GM18520 (cell line): ENCODE measurements around the gene PATE3.

ENCODE experiments used
- ATAC-seq: cut with Tn5 transposase; IDR thresholded peaks from one replicate; pipeline ENCODE4 v1.9.1; 2021; ENCODE audit not compliant: unreplicated experiment

Gene PATE3

GRCh38 chr11:125787827-125788226 is at the start of gene PATE3:
PATE3 (plus strand) TSS chr11:125788127; CDS start chr11:125788152, 25 bp downstream.
- no peak for ATAC-seq

DNA sequence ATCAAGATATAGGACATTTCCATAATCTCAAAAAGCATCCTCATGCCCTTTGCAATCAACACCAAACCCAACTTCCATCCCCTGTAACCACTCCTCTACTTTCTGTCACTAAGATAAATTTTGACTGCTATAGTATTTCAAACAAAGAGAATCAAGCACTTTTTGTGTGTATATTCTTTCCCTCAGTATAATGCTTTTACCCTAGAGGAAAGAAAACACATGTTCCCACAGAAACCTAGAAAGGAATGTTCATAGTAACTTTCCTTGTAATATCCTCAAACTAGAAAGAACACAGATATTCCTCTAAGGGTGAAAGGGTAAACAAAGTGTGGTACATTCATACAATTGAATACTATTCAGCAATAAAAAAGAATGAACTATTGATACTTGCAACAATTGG is 47.3 kb upstream of the PATE3 start:
- ATAC-seq, result no peak

- no peak for ATAC-seq
Measured at GRCh38 chr11:125743681-125744080, 44.2 kb upstream of the PATE3 start.

DNA sequence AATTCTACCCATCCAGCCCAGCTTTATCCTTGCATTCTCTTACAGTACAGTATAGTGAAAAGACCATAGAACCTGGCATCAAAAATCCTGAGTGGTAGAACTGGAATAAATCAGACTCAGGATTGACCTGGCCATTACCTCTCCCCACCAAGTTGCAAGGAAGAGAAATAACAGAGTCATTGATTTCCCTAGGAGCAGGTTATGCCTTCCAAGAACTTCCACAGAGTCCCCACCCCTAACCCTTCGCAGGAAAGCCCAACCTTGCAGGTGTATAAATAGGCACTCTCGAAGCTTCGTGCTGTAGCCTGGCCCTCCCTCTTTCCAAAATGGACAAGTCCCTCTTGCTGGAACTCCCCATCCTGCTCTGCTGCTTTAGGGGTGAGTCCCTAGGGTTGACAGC is 41.9 kb upstream of the PATE3 start, which contains the start of gene PATE1:
Gene PATE1, plus strand, starts transcription at position 301 of the 400 bp plus-strand sequence. Its CDS starts 26 bp downstream, at position 327.
- ATAC-seq, result no peak

- ATAC-seq, result no peak
Measured at GRCh38 chr11:125750629-125751028, 37.3 kb upstream of the PATE3 start.

- no peak for ATAC-seq
Measured at GRCh38 chr11:125756050-125756449, 31.9 kb upstream of the PATE3 start.

GRCh38 chr11:125762445-125762844 is 25.5 kb upstream of the PATE3 start:
- ATAC-seq, result no peak

GRCh38 chr11:125763483-125763882 is 24.4 kb upstream of the PATE3 start:
- no peak for ATAC-seq

DNA sequence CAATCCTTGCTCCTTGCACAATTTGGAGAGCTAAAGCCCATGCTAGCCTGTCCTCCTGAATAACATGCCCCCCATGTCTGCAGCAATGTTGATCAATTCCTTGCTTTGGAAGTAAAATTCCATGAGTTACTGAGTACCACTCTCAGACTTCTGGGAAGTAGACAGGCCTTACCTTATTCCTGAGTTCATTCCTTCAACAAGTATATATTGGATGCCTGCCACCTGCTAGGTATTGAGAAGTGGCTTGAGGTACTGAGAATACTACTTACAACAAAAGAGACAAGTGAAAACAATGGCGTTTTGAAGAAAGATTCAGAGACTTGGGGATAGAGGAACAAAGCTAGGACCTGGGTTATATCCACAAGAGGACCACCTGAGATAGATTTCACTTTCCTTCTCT is 21.7 kb upstream of the PATE3 start:
- ATAC-seq, result no peak

DNA sequence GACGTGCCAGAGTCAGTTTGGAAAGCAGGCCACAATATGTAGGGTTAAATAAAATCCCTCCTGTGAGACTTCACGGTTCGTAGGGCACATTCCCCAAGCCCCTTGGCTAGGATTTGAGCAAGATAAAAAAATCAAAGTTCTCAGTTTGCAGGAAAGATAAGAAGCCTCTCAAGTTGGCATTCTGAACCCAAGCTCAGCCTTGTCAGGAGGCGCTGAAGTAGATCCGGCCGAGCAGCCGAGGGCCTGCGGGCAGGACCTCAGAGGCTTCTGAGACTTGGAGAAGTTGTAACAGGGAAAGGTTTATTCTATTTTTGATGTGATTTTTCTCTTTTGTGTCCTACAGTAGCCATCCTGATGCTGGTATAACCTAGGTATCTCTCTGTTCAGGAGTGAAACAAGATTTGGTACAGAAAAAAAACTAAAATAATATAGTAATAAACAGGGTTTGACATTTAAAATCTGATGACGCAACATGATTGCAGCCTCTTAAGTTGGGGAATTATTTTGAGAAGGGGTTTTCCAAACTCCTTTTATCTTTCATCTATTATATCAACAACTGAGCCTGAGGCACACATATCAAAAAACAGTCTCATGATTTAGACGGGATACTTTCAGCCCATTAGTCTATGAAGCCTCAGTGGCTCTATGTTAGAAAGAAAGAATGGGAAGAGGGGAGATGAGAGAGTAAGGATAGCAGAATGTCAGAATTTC is 19.4 kb upstream of the PATE3 start:
- ATAC-seq, result no peak

DNA sequence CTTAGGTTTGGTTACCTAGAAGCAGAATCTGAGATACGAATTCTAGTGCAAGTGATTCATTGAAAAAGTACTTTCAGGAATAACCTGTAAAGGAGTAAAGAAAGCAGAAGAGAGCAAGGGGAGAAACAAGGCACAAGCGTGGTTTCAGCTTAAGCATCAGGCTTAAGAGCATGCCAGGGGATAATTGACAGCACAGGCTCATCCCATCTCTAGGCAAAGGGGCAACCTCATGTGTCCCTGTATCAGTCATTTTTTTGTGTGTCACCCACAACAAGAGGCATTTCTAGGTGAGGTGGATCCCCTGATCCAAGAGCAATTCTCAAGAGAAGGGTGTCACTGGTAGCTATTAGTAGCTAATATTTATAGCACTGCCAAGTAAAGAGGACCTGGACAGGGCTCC is 17.3 kb upstream of the PATE3 start:
- no peak for ATAC-seq

- no peak for ATAC-seq
Measured at GRCh38 chr11:125772834-125773505, 15.0 kb upstream of the PATE3 start.

DNA sequence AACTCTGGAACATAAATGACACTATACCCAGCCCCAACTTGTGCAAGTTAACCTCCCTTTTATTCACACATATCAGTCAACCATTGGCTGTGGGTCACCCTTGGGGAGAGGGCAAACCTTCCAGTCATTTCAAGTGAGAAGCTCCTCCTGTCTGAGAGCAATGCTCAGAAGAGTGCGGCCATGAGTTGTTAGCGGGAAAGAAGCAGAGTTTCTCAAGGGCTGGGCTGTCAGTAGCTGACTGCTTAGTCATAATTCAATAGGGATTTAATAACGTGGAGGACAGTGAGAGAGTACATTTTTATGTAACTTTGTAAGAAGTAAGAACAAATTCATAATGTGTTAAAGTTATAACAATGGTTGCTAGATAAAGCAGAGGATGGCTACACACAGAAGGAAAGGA is 14.4 kb upstream of the PATE3 start:
- no peak for ATAC-seq

DNA sequence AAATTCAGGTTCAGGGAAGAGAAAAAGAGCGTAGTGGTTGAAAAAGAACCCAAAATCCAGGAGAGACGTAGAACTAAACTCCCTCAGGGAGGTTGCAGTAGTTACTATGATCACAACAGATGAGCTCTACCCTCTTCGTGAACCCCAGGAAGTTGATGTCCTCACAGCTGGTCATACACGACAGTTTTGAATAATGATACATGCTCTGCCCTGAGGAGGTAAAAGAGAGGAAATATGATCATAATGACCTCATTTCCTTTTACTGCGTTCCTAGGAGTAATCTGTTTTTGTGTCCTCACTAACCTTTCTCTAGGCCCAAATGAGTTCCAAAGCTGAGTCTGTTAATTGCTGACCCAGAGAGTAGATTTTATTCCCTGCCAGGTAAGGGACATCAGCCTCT is 10.6 kb upstream of the PATE3 start:
- no peak for ATAC-seq

DNA sequence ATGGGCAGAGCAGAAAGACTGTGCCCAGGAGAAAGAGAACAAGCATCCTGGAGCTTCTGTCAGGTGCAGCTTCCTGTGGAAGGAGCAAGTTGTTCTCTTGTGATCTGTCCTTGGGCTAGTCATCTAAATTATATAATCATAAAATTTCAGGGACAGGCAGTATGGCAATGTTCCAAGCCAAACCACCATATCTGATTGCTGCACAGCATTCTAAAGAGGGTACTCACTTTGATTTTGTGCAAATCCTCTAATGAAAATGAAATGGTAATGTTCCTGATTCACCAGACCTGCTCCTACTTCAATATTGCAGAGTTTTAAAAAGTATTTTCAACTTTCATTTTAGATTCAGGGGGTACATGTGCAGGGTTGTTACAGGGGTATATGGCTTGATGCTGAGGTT is 9.2 kb upstream of the PATE3 start, which contains the start of gene PATE2:
Gene PATE2, minus strand, starts transcription at position 101 of the 400 bp plus-strand sequence. Its CDS starts 55 bp downstream, at position 46.
- ATAC-seq, result no peak

DNA sequence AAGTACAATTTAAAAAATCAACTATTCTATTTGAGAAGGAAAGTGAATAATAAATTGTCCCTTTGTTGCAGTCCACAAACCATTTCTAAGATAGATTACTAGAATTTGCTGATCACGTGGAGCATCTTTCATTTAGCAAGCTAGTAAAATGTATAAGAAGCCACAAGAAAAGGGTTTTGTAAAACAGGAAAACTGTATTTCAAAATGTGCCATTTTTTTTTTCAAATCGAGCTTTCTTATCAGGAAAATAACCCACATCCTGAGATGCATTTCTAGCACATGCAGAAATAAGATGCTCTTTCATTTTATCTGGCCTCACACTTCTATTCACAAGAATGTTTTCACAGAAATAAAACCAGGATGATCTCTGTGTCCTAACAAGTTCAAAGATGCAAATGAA is 3.2 kb upstream of the PATE3 start:
- no peak for ATAC-seq

DNA sequence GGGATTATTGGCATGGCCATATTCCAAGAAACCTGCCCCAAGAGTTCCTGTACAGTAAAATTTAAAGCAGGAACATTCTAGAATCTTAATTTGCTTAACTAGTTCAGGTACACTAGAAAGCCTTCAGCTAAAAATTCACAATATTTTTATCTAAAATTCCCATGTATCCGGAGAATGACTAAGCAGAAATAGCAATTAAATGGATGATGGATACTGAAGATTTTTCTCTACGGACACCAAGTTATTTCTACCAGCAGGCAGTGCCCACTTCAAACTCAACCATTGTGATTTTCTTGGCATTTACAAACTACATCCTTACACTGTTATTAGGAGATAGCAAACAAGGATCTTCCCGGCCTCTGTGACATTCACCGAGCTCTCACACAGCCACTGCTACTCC is 2.9 kb downstream of the PATE3 start:
- ATAC-seq, result no peak

DNA sequence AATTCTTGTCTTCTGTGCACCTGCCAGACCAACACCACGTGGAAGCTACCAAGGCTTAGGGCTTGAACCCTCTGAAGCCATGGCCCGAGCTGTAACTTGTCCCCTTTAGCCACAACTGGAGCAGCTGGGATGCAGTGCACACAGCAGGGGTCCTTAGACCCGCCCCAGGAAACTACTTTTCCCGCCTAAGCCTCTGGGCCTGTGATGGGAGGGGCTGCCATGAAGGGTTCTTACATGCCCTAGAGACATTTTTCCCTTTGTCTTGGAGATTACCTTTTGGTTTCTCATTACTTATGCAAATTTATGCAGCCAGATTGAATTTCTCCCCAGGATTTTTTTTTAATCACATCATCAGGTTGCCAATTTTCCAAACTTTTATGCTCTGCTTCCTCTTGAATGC is 9.7 kb downstream of the PATE3 start:
- no peak for ATAC-seq

- ATAC-seq, result no peak
Measured at GRCh38 chr11:125799808-125800207, 11.9 kb downstream of the PATE3 start.

DNA sequence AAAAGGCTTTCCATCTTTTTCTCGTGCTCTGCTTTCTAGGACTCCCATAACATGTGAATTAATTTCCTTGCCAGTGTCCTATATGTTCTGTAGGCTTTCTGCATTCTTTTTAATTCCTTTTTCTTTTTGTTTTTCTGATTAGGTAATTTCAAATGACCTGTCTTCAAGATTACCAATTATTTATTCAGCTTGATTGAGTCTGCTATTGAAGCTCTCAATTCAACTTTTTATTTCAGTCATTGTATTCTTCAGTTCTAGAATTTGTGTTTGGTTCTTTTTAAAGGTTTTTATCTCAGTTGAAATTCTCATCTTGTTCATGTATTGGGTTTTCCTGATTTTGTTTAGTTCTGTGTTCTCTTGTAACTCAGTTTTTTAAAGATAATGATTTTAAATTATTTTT is 14.5 kb downstream of the PATE3 start:
- no peak for ATAC-seq

GRCh38 chr11:125807909-125808308 is 20.0 kb downstream of the PATE3 start:
- no peak for ATAC-seq

GRCh38 chr11:125833016-125833415 is 45.1 kb downstream of the PATE3 start, which contains the start of gene PATE4:
PATE4 (plus strand) TSS chr11:125833316; CDS start chr11:125833360, 44 bp downstream.
- no peak for ATAC-seq
